NCI-H2107 treated with DMSO at 0.1 percent for 48 hours (cell line): ENCODE measurements around the gene TBX3.

ENCODE experiments used
- DNase-seq: peaks from one replicate; lab custom pipeline; 2025; ENCODE audit not compliant: unreplicated experiment; lab: John Stamatoyannopoulos, UW

TBX3 gene

GRCh38 chr12:114668886-114669288 lies 15.1 kb downstream of the TBX3 start:
- no peak for DNase-seq

GRCh38 chr12:114668151-114668885 lies 15.7 kb downstream of the TBX3 start:
- DNase-seq = peak; percentile 33

GRCh38 chr12:114667669-114668150 lies 16.3 kb downstream of the TBX3 start:
- DNase-seq = no peak

GRCh38 chr12:114666746-114667668 lies 17.0 kb downstream of the TBX3 start:
- DNase-seq = no peak

GRCh38 chr12:114665411-114666260 lies 18.3 kb downstream of the TBX3 start:
- no peak for DNase-seq

- no peak for DNase-seq
Observed at GRCh38 chr12:114664651-114665320, 19.2 kb downstream of the TBX3 start.

GRCh38 chr12:114662512-114663177 lies 21.3 kb downstream of the TBX3 start:
- DNase-seq = peak; percentile 43

- no peak for DNase-seq
Observed at GRCh38 chr12:114661245-114661644, 22.7 kb downstream of the TBX3 start.

- DNase-seq = no peak
Observed at GRCh38 chr12:114659084-114659483, 24.9 kb downstream of the TBX3 start.

- DNase-seq = no peak
Observed at GRCh38 chr12:114658002-114658441, 26.0 kb downstream of the TBX3 start.

- DNase-seq = no peak
Observed at GRCh38 chr12:114657597-114657920, 26.4 kb downstream of the TBX3 start.

GRCh38 chr12:114656906-114657596 lies 26.9 kb downstream of the TBX3 start:
- no peak for DNase-seq

- no peak for DNase-seq
Observed at GRCh38 chr12:114655934-114656749, 27.8 kb downstream of the TBX3 start.

GRCh38 chr12:114649585-114649984 lies 34.4 kb downstream of the TBX3 start:
- DNase-seq = no peak

GRCh38 chr12:114648711-114649110 lies 35.3 kb downstream of the TBX3 start:
- DNase-seq = no peak

GRCh38 chr12:114638790-114639435 lies 45.1 kb downstream of the TBX3 start:
- no peak for DNase-seq

- no peak for DNase-seq
Observed at GRCh38 chr12:114636723-114637480, 47.1 kb downstream of the TBX3 start.
